Gastrocnemius medialis (tissue), 4 donors: ENCODE data around the gene SGMS1.
"Not testable (repeated sequence)": the region's sequence is repeated elsewhere in the genome, so short reads cannot be mapped to it uniquely, and the experiment has no call there.

Experiments
- CTCF ChIP-seq, 5 experiments: fragments of 450-650 bp in 3 of 5; fragments of 200-600 bp in 2 of 5; sonication (generic) in 2 of 5; IDR thresholded peaks in 4 of 5; conservative IDR thresholded peaks in 1 of 5; 1 replicate in 4 of 5; 2 replicates in 1 of 5; pipeline ENCODE4 v1.5.1; 2016 to 2019; ENCODE audit warnings: antibody characterized with exemption in 5 of 5, mild to moderate bottlenecking in 3 of 5, moderate library complexity in 3 of 5
- POLR2A ChIP-seq, 2 donors: fragments of 450-650 bp; IDR thresholded peaks; one replicate each; pipeline ENCODE4 v1.6.1; 2017; ENCODE audit warnings: antibody characterized with exemption in 2 of 2, mild to moderate bottlenecking in 2 of 2, moderate library complexity in 2 of 2

- TF ChIP-seq CTCF (IDR thresholded peaks at IDR 0.05 in 4 of 5, conservative IDR thresholded peaks at IDR 0.05 in 1 of 5); POLR2A (IDR thresholded peaks at IDR 0.05): not testable (repeated sequence)
These were observed 38.7 kb upstream of the SGMS1 start for GRCh38 chr10:50662420-50662819.
